ENCODE results near the gene EDAR.

Gene EDAR

GRCh38 chr2:108971661-108972566 lies 17.1 kb downstream of the EDAR start:
- no peak for DNase-seq (ENCODE audit: low read depth)
- H3K4me3 ChIP-seq (ENCODE audit: low read depth, low read length): no peak overlapping the region

- no peak overlapping the region for H3K4me3 ChIP-seq (ENCODE audit: low read depth, low read length)
- no peak for DNase-seq (ENCODE audit: low read depth)
Measured at GRCh38 chr2:108970369-108970768, 18.7 kb downstream of the EDAR start.

GRCh38 chr2:108969856-108970255 lies 19.2 kb downstream of the EDAR start:
- no peak for DNase-seq (ENCODE audit: low read depth)
- H3K4me3 ChIP-seq (ENCODE audit: low read depth, low read length): no peak overlapping the region

- no peak for DNase-seq (ENCODE audit: low read depth)
- no peak overlapping the region for H3K4me3 ChIP-seq (ENCODE audit: low read depth, low read length)
Measured at GRCh38 chr2:108968619-108969018, 20.4 kb downstream of the EDAR start.

GRCh38 chr2:108967757-108968156 lies 21.3 kb downstream of the EDAR start:
- no peak for DNase-seq (ENCODE audit: low read depth)
- H3K4me3 ChIP-seq (ENCODE audit: low read depth, low read length): no peak overlapping the region

GRCh38 chr2:108965540-108966289 lies 23.3 kb downstream of the EDAR start:
- H3K4me3 ChIP-seq (ENCODE audit: low read depth, low read length): no peak overlapping the region
- no peak for DNase-seq (ENCODE audit: low read depth)

GRCh38 chr2:108963057-108963456 lies 26.0 kb downstream of the EDAR start:
- no peak overlapping the region for H3K4me3 ChIP-seq (ENCODE audit: low read depth, low read length)
- no peak for DNase-seq (ENCODE audit: low read depth)

GRCh38 chr2:108961796-108962195 lies 27.2 kb downstream of the EDAR start:
- no peak for DNase-seq (ENCODE audit: low read depth)

GRCh38 chr2:108960006-108960405 lies 29.0 kb downstream of the EDAR start:
- no peak overlapping the region for H3K4me3 ChIP-seq (ENCODE audit: low read depth, low read length)
- no peak for DNase-seq (ENCODE audit: low read depth)

More at GRCh38 chr2:108961796-108962195, 27.2 kb downstream of the EDAR start:
- no peak overlapping the region for H3K4me3 ChIP-seq (ENCODE audit: low read depth, low read length)

GRCh38 chr2:108959401-108959800 lies 29.6 kb downstream of the EDAR start:
- DNase-seq (ENCODE audit: low read depth): no peak
- H3K4me3 ChIP-seq (ENCODE audit: low read depth, low read length): no peak overlapping the region

GRCh38 chr2:108958632-108959341 lies 30.2 kb downstream of the EDAR start:
- DNase-seq (ENCODE audit: low read depth): no peak
- H3K4me3 ChIP-seq (ENCODE audit: low read depth, low read length): no peak overlapping the region

- no peak for DNase-seq (ENCODE audit: low read depth)
- H3K4me3 ChIP-seq (ENCODE audit: low read depth, low read length): no peak overlapping the region
Measured at GRCh38 chr2:108958002-108958401, 31.0 kb downstream of the EDAR start.

GRCh38 chr2:108956375-108956774 lies 32.6 kb downstream of the EDAR start:
- no peak overlapping the region for H3K4me3 ChIP-seq (ENCODE audit: low read depth, low read length)
- no peak for DNase-seq (ENCODE audit: low read depth)

- no peak for DNase-seq (ENCODE audit: low read depth)
- no peak overlapping the region for H3K4me3 ChIP-seq (ENCODE audit: low read depth, low read length)
Measured at GRCh38 chr2:108950369-108951135, 38.5 kb downstream of the EDAR start.

GRCh38 chr2:108949316-108950239 lies 39.4 kb downstream of the EDAR start:
- H3K4me3 ChIP-seq (ENCODE audit: low read depth, low read length): no peak overlapping the region
- DNase-seq (ENCODE audit: low read depth): no peak

GRCh38 chr2:108947271-108947907 lies 41.6 kb downstream of the EDAR start:
- no peak for DNase-seq (ENCODE audit: low read depth)
- no peak overlapping the region for H3K4me3 ChIP-seq (ENCODE audit: low read depth, low read length)

- no peak overlapping the region for H3K4me3 ChIP-seq (ENCODE audit: low read depth, low read length)
- DNase-seq (ENCODE audit: low read depth): no peak
Measured at GRCh38 chr2:108946442-108946841, 42.6 kb downstream of the EDAR start.

GRCh38 chr2:108945969-108946368 lies 43.1 kb downstream of the EDAR start:
- no peak for DNase-seq (ENCODE audit: low read depth)
- no peak overlapping the region for H3K4me3 ChIP-seq (ENCODE audit: low read depth, low read length)

Measured in skeletal muscle cell (primary cell).